ENCODE measurements around the gene ASCC2.
A peak's percentile ranks its signal among the peaks of the same experiment; 100 is the strongest.
"Not testable (repeated sequence)": the region's sequence is repeated elsewhere in the genome, so short reads cannot be mapped to it uniquely, and the experiment has no call there.

ASCC2 gene

GRCh38 chr22:29837741-29838598 is at the start of gene ASCC2:
TSS of gene ASCC2 (minus strand) at chr22:29838274. CDS start at chr22:29832325, 5,949 bp downstream.
- DNase-seq (ENCODE audit: low read depth in 2 of 3, low spot score in 2 of 3): peak; percentile 94 to 99 (median 97)

GRCh38 chr22:29887358-29887757 is 49.3 kb upstream of the ASCC2 start:
- DNase-seq (ENCODE audit: low read depth in 2 of 3, low spot score in 2 of 3): no peak

- no peak for DNase-seq (ENCODE audit: low read depth in 2 of 3, low spot score in 2 of 3)
Measured at GRCh38 chr22:29886596-29886995, 48.5 kb upstream of the ASCC2 start.

GRCh38 chr22:29885610-29886009 is 47.5 kb upstream of the ASCC2 start:
- no peak for DNase-seq (ENCODE audit: low read depth in 2 of 3, low spot score in 2 of 3)

- peak in 1 of 3 experiments; percentile 20 for DNase-seq (ENCODE audit: low read depth in 2 of 3, low spot score in 2 of 3)
Measured at GRCh38 chr22:29883775-29884097, 45.7 kb upstream of the ASCC2 start.

- peak; percentile 84 to 91 (median 88) for DNase-seq (ENCODE audit: low read depth in 2 of 3, low spot score in 2 of 3)
Measured at GRCh38 chr22:29883045-29883774, 45.1 kb upstream of the ASCC2 start, which contains the start of gene MTMR3. TSS of gene MTMR3 (plus strand) at chr22:29883174. CDS start at chr22:29971060, 87,886 bp downstream.

GRCh38 chr22:29882716-29883044 is 44.6 kb upstream of the ASCC2 start:
- no peak for DNase-seq (ENCODE audit: low read depth in 2 of 3, low spot score in 2 of 3)

GRCh38 chr22:29879753-29880152 is 41.7 kb upstream of the ASCC2 start:
- DNase-seq (ENCODE audit: low read depth in 2 of 3, low spot score in 2 of 3): no peak

- DNase-seq (ENCODE audit: low read depth in 2 of 3, low spot score in 2 of 3): no peak
Measured at GRCh38 chr22:29877620-29878019, 39.5 kb upstream of the ASCC2 start.

- DNase-seq (ENCODE audit: low read depth in 2 of 3, low spot score in 2 of 3): no peak
Measured at GRCh38 chr22:29873943-29874342, 35.9 kb upstream of the ASCC2 start.

- no peak for DNase-seq (ENCODE audit: low read depth in 2 of 3, low spot score in 2 of 3)
Measured at GRCh38 chr22:29872989-29873388, 34.9 kb upstream of the ASCC2 start.

GRCh38 chr22:29872144-29872893 is 34.2 kb upstream of the ASCC2 start:
- DNase-seq (ENCODE audit: low read depth in 2 of 3, low spot score in 2 of 3): no peak

- no peak for DNase-seq (ENCODE audit: low read depth in 2 of 3, low spot score in 2 of 3)
Measured at GRCh38 chr22:29871684-29872083, 33.6 kb upstream of the ASCC2 start.

- DNase-seq (ENCODE audit: low read depth in 2 of 3, low spot score in 2 of 3): no peak
Measured at GRCh38 chr22:29870574-29870973, 32.5 kb upstream of the ASCC2 start.

- no peak for DNase-seq (ENCODE audit: low read depth in 2 of 3, low spot score in 2 of 3)
Measured at GRCh38 chr22:29867851-29868250, 29.8 kb upstream of the ASCC2 start.

- DNase-seq (ENCODE audit: low read depth in 2 of 3, low spot score in 2 of 3): no peak
Measured at GRCh38 chr22:29867260-29867659, 29.2 kb upstream of the ASCC2 start.

GRCh38 chr22:29865572-29865971 is 27.5 kb upstream of the ASCC2 start:
- not testable (repeated sequence) for DNase-seq (ENCODE audit: low read depth in 2 of 3, low spot score in 2 of 3)

GRCh38 chr22:29861672-29862297 is 23.7 kb upstream of the ASCC2 start:
- no peak for DNase-seq (ENCODE audit: low read depth in 2 of 3, low spot score in 2 of 3)

- DNase-seq (ENCODE audit: low read depth in 2 of 3, low spot score in 2 of 3): no peak
Measured at GRCh38 chr22:29860006-29860766, 22.1 kb upstream of the ASCC2 start.

- DNase-seq (ENCODE audit: low read depth in 2 of 3, low spot score in 2 of 3): not testable (repeated sequence)
Measured at GRCh38 chr22:29859030-29859429, 21.0 kb upstream of the ASCC2 start.
